ENCODE data around the gene SNUPN.
A peak's percentile ranks its signal among the peaks of the same experiment; 100 is the strongest.

DNA sequence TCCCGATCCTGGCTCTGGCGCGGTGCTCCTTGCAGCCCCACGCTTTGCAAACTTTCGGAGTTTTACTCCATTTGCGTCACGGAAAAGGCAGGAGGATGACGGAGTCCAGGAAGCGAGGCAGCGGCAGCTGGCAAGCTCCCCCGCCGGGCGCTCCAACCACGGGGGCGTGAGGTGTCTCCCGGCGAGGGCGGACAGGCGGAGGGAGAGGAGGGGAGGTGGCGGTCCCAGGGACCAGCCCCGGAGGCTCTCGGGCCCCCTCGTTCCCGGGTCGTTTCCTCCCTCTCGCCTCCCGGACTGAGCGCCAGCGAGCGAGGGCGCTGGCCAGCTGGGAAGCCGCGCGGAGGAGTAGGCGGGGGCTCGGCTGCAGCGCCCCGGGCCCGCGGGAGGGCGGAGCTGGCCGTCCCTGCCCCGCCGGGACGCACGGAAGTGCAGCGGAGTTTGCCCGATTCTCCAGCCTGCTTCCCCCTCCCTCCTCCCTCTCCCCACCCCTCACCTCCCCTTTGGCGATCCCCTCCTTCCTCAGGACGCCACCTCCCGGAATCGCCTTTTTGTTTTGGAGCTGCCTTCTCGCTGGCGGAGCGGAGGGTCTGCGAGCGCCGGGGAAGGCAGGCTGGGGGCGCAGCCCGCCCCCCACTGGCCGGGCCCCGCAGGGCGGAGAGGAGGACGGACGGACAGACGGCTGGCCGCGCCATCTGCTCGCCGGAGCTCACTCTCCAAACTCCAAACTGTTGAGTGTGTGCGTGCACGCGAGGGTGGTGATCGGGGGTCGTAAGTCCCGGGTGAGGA lies 22.0 kb upstream of the SNUPN start, which contains the start of gene SNX33:
- TF ChIP-seq NFIC (IDR thresholded peaks at IDR 0.05), result peak; percentile 26
- peak; percentile 23; the same call in 1 of the 2 replicates for TF ChIP-seq RAD21 (IDR thresholded peaks at IDR 0.05; ENCODE audit: low read depth)
- no peak for TF ChIP-seq MAX (IDR thresholded peaks at IDR 0.05)
- TF ChIP-seq TAF1 (IDR thresholded peaks at IDR 0.05; ENCODE audit: low read depth), result no peak; the same call in 1 of the 2 replicates
- no peak for TF ChIP-seq EP300 (IDR thresholded peaks at IDR 0.05; ENCODE audit: borderline replicate concordance)
- no peak for TF ChIP-seq YY1 (IDR thresholded peaks at IDR 0.05; ENCODE audit: low read depth)
- peak; percentile 81 for TF ChIP-seq EGR1 (IDR thresholded peaks at IDR 0.05)
- TF ChIP-seq, protein P1, sequence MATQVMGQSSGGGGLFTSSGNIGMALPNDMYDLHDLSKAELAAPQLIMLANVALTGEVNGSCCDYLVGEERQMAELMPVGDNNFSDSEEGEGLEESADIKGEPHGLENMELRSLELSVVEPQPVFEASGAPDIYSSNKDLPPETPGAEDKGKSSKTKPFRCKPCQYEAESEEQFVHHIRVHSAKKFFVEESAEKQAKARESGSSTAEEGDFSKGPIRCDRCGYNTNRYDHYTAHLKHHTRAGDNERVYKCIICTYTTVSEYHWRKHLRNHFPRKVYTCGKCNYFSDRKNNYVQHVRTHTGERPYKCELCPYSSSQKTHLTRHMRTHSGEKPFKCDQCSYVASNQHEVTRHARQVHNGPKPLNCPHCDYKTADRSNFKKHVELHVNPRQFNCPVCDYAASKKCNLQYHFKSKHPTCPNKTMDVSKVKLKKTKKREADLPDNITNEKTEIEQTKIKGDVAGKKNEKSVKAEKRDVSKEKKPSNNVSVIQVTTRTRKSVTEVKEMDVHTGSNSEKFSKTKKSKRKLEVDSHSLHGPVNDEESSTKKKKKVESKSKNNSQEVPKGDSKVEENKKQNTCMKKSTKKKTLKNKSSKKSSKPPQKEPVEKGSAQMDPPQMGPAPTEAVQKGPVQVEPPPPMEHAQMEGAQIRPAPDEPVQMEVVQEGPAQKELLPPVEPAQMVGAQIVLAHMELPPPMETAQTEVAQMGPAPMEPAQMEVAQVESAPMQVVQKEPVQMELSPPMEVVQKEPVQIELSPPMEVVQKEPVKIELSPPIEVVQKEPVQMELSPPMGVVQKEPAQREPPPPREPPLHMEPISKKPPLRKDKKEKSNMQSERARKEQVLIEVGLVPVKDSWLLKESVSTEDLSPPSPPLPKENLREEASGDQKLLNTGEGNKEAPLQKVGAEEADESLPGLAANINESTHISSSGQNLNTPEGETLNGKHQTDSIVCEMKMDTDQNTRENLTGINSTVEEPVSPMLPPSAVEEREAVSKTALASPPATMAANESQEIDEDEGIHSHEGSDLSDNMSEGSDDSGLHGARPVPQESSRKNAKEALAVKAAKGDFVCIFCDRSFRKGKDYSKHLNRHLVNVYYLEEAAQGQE (IDR thresholded peaks at IDR 0.05; ENCODE audit: low read depth), result no peak
- TF ChIP-seq CREB1 (IDR thresholded peaks at IDR 0.05; ENCODE audit: low read depth), result 0 out of 2 replicates have a peak, but pooled peaks have one; percentile 51
- TF ChIP-seq ZBTB7A (IDR thresholded peaks at IDR 0.05; ENCODE audit: low read depth), result peak; percentile 94
- TF ChIP-seq FOXM1 (IDR thresholded peaks at IDR 0.05; ENCODE audit: borderline replicate concordance, low read depth), result no peak
- no peak for TF ChIP-seq TEAD4 (IDR thresholded peaks at IDR 0.05)
